ENCODE measurements around the gene ALG14.

ALG14 gene

DNA sequence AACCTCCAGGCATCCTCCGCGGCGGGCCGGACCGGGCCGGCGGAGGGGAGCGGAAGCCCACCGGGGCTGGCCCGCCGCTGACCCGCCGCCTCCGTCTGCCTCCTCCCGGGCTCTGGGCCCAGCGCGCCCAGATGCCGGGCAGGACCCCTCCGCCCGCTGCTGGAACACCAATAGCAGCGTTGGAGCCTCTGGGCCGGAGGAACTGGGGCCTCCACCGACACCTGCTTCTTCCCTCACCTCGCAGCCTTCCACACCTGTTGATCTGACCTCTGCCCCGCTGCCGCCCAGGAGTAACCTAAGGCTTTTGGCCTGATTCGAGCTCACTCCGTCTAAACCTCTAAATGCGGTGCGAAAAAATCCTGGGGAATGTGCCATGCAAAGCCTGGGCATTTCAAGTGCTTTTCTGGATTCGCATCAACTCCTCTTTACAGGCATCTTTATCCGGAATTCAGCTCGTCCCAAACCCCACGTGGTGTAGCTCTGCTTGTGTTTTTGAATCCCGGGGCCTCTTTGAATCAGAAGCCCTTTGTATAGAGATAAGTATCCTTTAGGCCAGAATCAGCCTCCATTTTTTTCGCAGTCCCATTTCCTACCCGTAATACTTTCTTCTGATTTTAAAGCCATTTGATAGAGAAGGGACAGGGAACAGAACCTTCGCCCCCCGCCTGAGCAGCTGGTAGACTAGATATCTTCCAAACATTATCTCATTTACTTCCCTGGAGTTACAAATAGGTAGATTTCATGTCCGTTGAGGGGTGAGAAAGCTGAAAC is 145.2 kb downstream of the ALG14 start (continued):
- TF ChIP-seq, protein P1, sequence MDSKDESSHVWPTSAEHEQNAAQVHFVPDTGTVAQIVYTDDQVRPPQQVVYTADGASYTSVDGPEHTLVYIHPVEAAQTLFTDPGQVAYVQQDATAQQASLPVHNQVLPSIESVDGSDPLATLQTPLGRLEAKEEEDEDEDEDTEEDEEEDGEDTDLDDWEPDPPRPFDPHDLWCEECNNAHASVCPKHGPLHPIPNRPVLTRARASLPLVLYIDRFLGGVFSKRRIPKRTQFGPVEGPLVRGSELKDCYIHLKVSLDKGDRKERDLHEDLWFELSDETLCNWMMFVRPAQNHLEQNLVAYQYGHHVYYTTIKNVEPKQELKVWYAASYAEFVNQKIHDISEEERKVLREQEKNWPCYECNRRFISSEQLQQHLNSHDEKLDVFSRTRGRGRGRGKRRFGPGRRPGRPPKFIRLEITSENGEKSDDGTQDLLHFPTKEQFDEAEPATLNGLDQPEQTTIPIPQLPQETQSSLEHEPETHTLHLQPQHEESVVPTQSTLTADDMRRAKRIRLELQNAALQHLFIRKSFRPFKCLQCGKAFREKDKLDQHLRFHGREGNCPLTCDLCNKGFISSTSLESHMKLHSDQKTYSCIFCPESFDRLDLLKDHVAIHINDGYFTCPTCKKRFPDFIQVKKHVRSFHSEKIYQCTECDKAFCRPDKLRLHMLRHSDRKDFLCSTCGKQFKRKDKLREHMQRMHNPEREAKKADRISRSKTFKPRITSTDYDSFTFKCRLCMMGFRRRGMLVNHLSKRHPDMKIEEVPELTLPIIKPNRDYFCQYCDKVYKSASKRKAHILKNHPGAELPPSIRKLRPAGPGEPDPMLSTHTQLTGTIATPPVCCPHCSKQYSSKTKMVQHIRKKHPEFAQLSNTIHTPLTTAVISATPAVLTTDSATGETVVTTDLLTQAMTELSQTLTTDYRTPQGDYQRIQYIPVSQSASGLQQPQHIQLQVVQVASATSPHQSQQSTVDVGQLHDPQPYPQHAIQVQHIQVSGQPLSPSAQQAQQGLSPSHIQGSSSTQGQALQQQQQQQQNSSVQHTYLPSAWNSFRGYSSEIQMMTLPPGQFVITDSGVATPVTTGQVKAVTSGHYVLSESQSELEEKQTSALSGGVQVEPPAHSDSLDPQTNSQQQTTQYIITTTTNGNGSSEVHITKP (tag by site-specific recombination; IDR thresholded peaks at IDR 0.05) = peak; percentile 34
- TF ChIP-seq ZNF335 (tag by site-specific recombination; conservative IDR thresholded peaks at IDR 0.05) = peak; percentile 94
- TF ChIP-seq KLF7 (tag by site-specific recombination; IDR thresholded peaks at IDR 0.05; ENCODE audit: borderline replicate concordance) = no peak
- no peak for TF ChIP-seq ZNF274 (IDR thresholded peaks at IDR 0.05; ENCODE audit: low read length)
- no peak for TF ChIP-seq ZNF274 (tag by site-specific recombination; IDR thresholded peaks at IDR 0.05; ENCODE audit: borderline replicate concordance)
- no peak for TF ChIP-seq FEZF1 (tag by site-specific recombination; IDR thresholded peaks at IDR 0.05)
- no peak for TF ChIP-seq ZNF621 (tag by site-specific recombination; IDR thresholded peaks at IDR 0.05)
- TF ChIP-seq REST (tag by site-specific recombination; IDR thresholded peaks at IDR 0.05) = no peak
- TF ChIP-seq, protein P2, sequence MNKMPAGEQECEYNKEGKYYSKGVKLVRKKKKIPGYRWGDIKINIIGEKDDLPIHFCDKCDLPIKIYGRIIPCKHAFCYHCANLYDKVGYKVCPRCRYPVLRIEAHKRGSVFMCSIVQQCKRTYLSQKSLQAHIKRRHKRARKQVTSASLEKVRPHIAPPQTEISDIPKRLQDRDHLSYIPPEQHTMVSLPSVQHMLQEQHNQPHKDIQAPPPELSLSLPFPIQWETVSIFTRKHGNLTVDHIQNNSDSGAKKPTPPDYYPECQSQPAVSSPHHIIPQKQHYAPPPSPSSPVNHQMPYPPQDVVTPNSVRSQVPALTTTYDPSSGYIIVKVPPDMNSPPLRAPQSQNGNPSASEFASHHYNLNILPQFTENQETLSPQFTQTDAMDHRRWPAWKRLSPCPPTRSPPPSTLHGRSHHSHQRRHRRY (tag by site-specific recombination; IDR thresholded peaks at IDR 0.05) = no peak
- TF ChIP-seq TCF7L2 (IDR thresholded peaks at IDR 0.05; ENCODE audit: borderline replicate concordance, low read depth, low read length) = no peak
- peak; percentile 44 for TF ChIP-seq ZEB2 (tag by site-specific recombination; IDR thresholded peaks at IDR 0.05)
- TF ChIP-seq ZNF501 (tag by site-specific recombination; IDR thresholded peaks at IDR 0.05) = no peak
- TF ChIP-seq HOXD13 (CRISPR knock-in tag; IDR thresholded peaks at IDR 0.05; ENCODE audit: borderline replicate concordance) = no peak
- TF ChIP-seq MZF1 (tag by site-specific recombination; IDR thresholded peaks at IDR 0.05; ENCODE audit: borderline replicate concordance) = no peak
- TF ChIP-seq ZNF433 (tag by site-specific recombination; IDR thresholded peaks at IDR 0.05; ENCODE audit: low read depth) = no peak
- TF ChIP-seq ZNF202 (tag by site-specific recombination; IDR thresholded peaks at IDR 0.05; ENCODE audit: borderline replicate concordance) = no peak
- TF ChIP-seq OVOL3 (tag by site-specific recombination; IDR thresholded peaks at IDR 0.05) = no peak
- no peak for TF ChIP-seq ZNF112 (tag by site-specific recombination; IDR thresholded peaks at IDR 0.05)
- TF ChIP-seq MYNN (tag by site-specific recombination; IDR thresholded peaks at IDR 0.05; ENCODE audit: borderline replicate concordance) = no peak
- peak; percentile 42; the same call in 1 of the 2 replicates for TF ChIP-seq ZNF677 (tag by site-specific recombination; IDR thresholded peaks at IDR 0.05)
- peak; percentile 22 for TF ChIP-seq KLF8 (tag by site-specific recombination; IDR thresholded peaks at IDR 0.05)
- TF ChIP-seq ZNF423 (tag by site-specific recombination; IDR thresholded peaks at IDR 0.05) = no peak
- TF ChIP-seq, protein P3, sequence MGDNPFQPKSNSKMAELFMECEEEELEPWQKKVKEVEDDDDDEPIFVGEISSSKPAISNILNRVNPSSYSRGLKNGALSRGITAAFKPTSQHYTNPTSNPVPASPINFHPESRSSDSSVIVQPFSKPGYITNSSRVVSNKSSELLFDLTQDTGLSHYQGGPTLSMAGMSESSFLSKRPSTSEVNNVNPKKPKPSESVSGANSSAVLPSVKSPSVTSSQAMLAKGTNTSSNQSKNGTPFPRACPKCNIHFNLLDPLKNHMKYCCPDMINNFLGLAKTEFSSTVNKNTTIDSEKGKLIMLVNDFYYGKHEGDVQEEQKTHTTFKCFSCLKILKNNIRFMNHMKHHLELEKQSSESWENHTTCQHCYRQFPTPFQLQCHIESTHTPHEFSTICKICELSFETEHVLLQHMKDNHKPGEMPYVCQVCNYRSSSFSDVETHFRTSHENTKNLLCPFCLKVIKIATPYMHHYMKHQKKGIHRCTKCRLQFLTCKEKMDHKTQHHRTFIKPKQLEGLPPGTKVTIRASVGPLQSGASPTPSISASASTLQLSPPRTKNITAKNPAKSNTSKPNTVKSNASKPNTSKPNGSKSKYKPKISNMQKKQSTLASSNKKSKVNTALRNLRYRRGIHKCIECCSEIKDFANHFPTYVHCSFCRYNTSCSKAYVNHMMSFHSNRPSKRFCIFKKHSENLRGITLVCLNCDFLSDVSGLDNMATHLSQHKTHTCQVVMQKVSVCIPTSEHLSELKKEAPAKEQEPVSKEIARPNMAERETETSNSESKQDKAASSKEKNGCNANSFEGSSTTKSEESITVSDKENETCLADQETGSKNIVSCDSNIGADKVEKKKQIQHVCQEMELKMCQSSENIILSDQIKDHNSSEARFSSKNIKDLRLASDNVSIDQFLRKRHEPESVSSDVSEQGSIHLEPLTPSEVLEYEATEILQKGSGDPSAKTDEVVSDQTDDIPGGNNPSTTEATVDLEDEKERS (tag by site-specific recombination; IDR thresholded peaks at IDR 0.05) = no peak
- TF ChIP-seq OSR2 (tag by site-specific recombination; IDR thresholded peaks at IDR 0.05) = 0 out of 2 replicates have a peak, but pooled peaks have one; percentile 8
- no peak for TF ChIP-seq ZNF521 (tag by site-specific recombination; IDR thresholded peaks at IDR 0.05)
- peak; percentile 99 for TF ChIP-seq SCRT2 (tag by site-specific recombination; IDR thresholded peaks at IDR 0.05)
- TF ChIP-seq ZNF132 (tag by site-specific recombination; IDR thresholded peaks at IDR 0.05; ENCODE audit: borderline replicate concordance) = no peak
- no peak for TF ChIP-seq MEIS1 (CRISPR knock-in tag; IDR thresholded peaks at IDR 0.05; ENCODE audit: borderline replicate concordance)
- TF ChIP-seq ZNF140 (tag by site-specific recombination; IDR thresholded peaks at IDR 0.05) = no peak
- peak; percentile 98 for TF ChIP-seq SCRT1 (tag by site-specific recombination; IDR thresholded peaks at IDR 0.05; ENCODE audit: borderline replicate concordance)

Data from HEK293 (cell line).